HCT116 (cell line): ENCODE measurements around the gene SURF6. TPM values are rescaled to one million over a fixed set of nuclear protein-coding genes. Genes with fewer than 3 reads are reported as not detected.

Source experiments
- ATAC-seq: fragments of 200-7000 bp; cut with Tn5 transposase; 2 replicates; pipeline ENCODE4 v1.9.1; 2020; ENCODE audit warnings: mild to moderate bottlenecking, moderate library complexity
- BruUV-seq: library from RNA; stranded (reverse); fragments of 400-500 nt; replicated peaks from 2 replicates; lab custom pipeline; 2021; lab: Mats Ljungman, UMichigan
- CTCF ChIA-PET: fragments of 300-600 bp; sonication (Branson Sonifier 250); formaldehyde crosslinking; loops from one replicate; lab custom pipeline; 2021; ENCODE audit warnings: antibody characterized with exemption; lab: Charles Lee
- POLR2A ChIA-PET: fragments of 300-600, 350-600 bp; sonication (Branson Sonifier 250); formaldehyde crosslinking; loops from one replicate; lab custom pipeline; 2021; ENCODE audit warnings: antibody characterized with exemption; lab: Charles Lee
- RAD21 ChIA-PET, 2 experiments: fragments of 300-600 bp; sonication (Branson Sonifier 250); formaldehyde crosslinking; loops; one replicate each; lab custom pipeline; 2023; ENCODE audit warnings: low total read pairs in 2 of 2; ENCODE audit not compliant: uncharacterized antibody in 2 of 2, unreplicated experiment in 2 of 2, low non-redundant PET in 1 of 2; lab: Charles Lee
- DNase-seq: peaks from one replicate; pipeline ENCODE4 v3.0.0-alpha.2; 2010; ENCODE audit warnings: low read depth, low spot score
- H2AFZ ChIP-seq: fragments of 200-600 bp; shearing (Covaris generic), sonication (generic); 2 replicates; pipeline ENCODE4 v1.6.1; 2017; ENCODE audit warnings: low read depth, mixed run types, mixed read lengths, antibody characterized with exemption, low read length; ENCODE audit not compliant: poor library complexity, severe bottlenecking
- H3K27ac ChIP-seq: 2 replicates; pipeline ENCODE4 v1.5.1; 2012; ENCODE audit warnings: low read depth, low read length
- H3K27me3 ChIP-seq: fragments of 200-600 bp; sonication (generic); 2 replicates; pipeline ENCODE4 v1.6.1; 2016; ENCODE audit warnings: mixed run types, low read length, mixed read lengths; ENCODE audit not compliant: insufficient read depth
- H3K36me3 ChIP-seq, 2 experiments: fragments of 200-500 bp in 1 of 2; fragments of 200-600 bp in 1 of 2; sonication (Bioruptor generic) in 1 of 2; sonication (generic) in 1 of 2; 2 replicates each; pipeline versions ENCODE4 v1.5.1 to v1.6.1; 2014 to 2016; ENCODE audit warnings: low read length in 2 of 2, inconsistent platforms in 1 of 2, mixed read lengths in 1 of 2, mixed run types in 1 of 2; ENCODE audit not compliant: insufficient read depth in 2 of 2, control insufficient read depth in 1 of 2
- H3K4me1 ChIP-seq, 2 experiments: fragments of 200-600 bp in 1 of 2; sonication (generic) in 1 of 2; 2 replicates each; pipeline versions ENCODE4 v1.5.1 to v1.6.1; 2012 to 2017; ENCODE audit warnings: low read length in 2 of 2, inconsistent platforms in 1 of 2, mild to moderate bottlenecking in 1 of 2, mixed read lengths in 1 of 2, mixed run types in 1 of 2, moderate library complexity in 1 of 2; ENCODE audit not compliant: insufficient read depth in 2 of 2, control insufficient read depth in 1 of 2
- H3K4me2 ChIP-seq: fragments of 200-600 bp; sonication (generic); 2 replicates; pipeline ENCODE4 v1.6.1; 2017; ENCODE audit warnings: mixed run types, low read length, mixed read lengths
- H3K4me3 ChIP-seq, 2 experiments: fragments of 200-600 bp in 1 of 2; sonication (generic) in 1 of 2; replicated peaks in 1 of 2; 2 replicates each; pipeline ENCODE4 v1.5.1; 2011 to 2016; ENCODE audit warnings: low read length in 2 of 2, control low read depth in 1 of 2, low read depth in 1 of 2, mild to moderate bottlenecking in 1 of 2, mixed read lengths in 1 of 2, mixed run types in 1 of 2
- H3K79me2 ChIP-seq: fragments of 200-600 bp; sonication (generic); 2 replicates; pipeline ENCODE4 v1.6.1; 2017; ENCODE audit warnings: mild to moderate bottlenecking, mixed run types, low read length, moderate library complexity, mixed read lengths; ENCODE audit not compliant: insufficient read depth
- H3K9ac ChIP-seq: fragments of 200-600 bp; sonication (generic); 2 replicates; pipeline ENCODE4 v1.6.1; 2016; ENCODE audit warnings: low read length, mixed read lengths
- H3K9me2 ChIP-seq: fragments of 200-600 bp; sonication (generic), shearing (Covaris generic); 2 replicates; pipeline ENCODE4 v1.6.1; 2017; ENCODE audit warnings: mixed run types, mild to moderate bottlenecking, moderate library complexity; ENCODE audit not compliant: insufficient read depth
- H3K9me3 ChIP-seq, 2 experiments: fragments of 200-500 bp in 1 of 2; fragments of 200-600 bp in 1 of 2; sonication (Bioruptor generic) in 1 of 2; sonication (generic) in 1 of 2; 2 replicates each; pipeline ENCODE4 v1.6.1; 2014 to 2017; ENCODE audit warnings: low read length in 2 of 2, mixed read lengths in 2 of 2, inconsistent platforms in 1 of 2, low read depth in 1 of 2, mild to moderate bottlenecking in 1 of 2, mixed run types in 1 of 2, moderate library complexity in 1 of 2; ENCODE audit not compliant: control insufficient read depth in 1 of 2, insufficient read depth in 1 of 2
- H4K20me1 ChIP-seq: fragments of 200-600 bp; sonication (generic), shearing (Covaris generic); 2 replicates; pipeline ENCODE4 v1.6.1; 2017; ENCODE audit warnings: mixed run types, mild to moderate bottlenecking, moderate library complexity; ENCODE audit not compliant: insufficient read depth
- CBX3 ChIP-seq: IDR thresholded peaks from 2 replicates; pipeline ENCODE4 v1.6.1; 2012; ENCODE audit warnings: low read depth
- CEBPB ChIP-seq: IDR thresholded peaks from 2 replicates; pipeline ENCODE4 v1.6.1; 2012; ENCODE audit warnings: low read depth
- CTCF ChIP-seq, 3 experiments: fragments of 200-600 bp in 1 of 3; sonication (generic) in 1 of 3; IDR thresholded peaks in 2 of 3; conservative IDR thresholded peaks in 1 of 3; 2 replicates each; pipeline ENCODE4 v1.5.1; 2012 to 2017; ENCODE audit warnings: low read depth in 2 of 3, low read length in 2 of 3, antibody characterized with exemption in 1 of 3, borderline replicate concordance in 1 of 3, control low read depth in 1 of 3, mild to moderate bottlenecking in 1 of 3, mixed read lengths in 1 of 3, mixed run types in 1 of 3, moderate library complexity in 1 of 3; ENCODE audit not compliant: insufficient read depth in 1 of 3
- EGR1 ChIP-seq: IDR thresholded peaks from 2 replicates; pipeline ENCODE4 v1.6.1; 2012; ENCODE audit warnings: low read depth
- ELF1 ChIP-seq: IDR thresholded peaks from 2 replicates; pipeline ENCODE4 v1.6.1; 2012; ENCODE audit warnings: low read depth, borderline replicate concordance
- EZH2 ChIP-seq: fragments of 200-600 bp; sonication (generic); IDR thresholded peaks from 2 replicates; pipeline ENCODE4 v1.6.1; 2017; ENCODE audit warnings: antibody characterized with exemption, mixed run types
- EZH2phosphoT487 ChIP-seq: fragments of 200-600 bp; IDR thresholded peaks from 2 replicates; pipeline ENCODE4 v1.6.1; 2018; ENCODE audit warnings: antibody characterized with exemption, borderline replicate concordance
- JUND ChIP-seq: IDR thresholded peaks from 2 replicates; pipeline ENCODE4 v1.6.1; 2012
- MAX ChIP-seq: IDR thresholded peaks from 2 replicates; pipeline ENCODE4 v1.6.1; 2012
- POLR2AphosphoS5 ChIP-seq: IDR thresholded peaks from 2 replicates; pipeline ENCODE4 v1.6.1; 2011; ENCODE audit warnings: mild to moderate bottlenecking, low read depth, low read length, moderate library complexity
- RAD21 ChIP-seq: IDR thresholded peaks from 2 replicates; pipeline ENCODE4 v1.6.1; 2012; ENCODE audit warnings: low read depth, mild to moderate bottlenecking
- REST ChIP-seq: IDR thresholded peaks from 2 replicates; pipeline ENCODE4 v1.6.1; 2012; ENCODE audit warnings: low read depth
- SIN3A ChIP-seq: IDR thresholded peaks from 2 replicates; pipeline ENCODE4 v1.6.1; 2012; ENCODE audit warnings: low read depth
- SP1 ChIP-seq: IDR thresholded peaks from 2 replicates; pipeline ENCODE4 v1.6.1; 2012; ENCODE audit warnings: low read depth
- SRF ChIP-seq: IDR thresholded peaks from 2 replicates; pipeline ENCODE4 v1.6.1; 2012; ENCODE audit warnings: low read depth
- TCF7L2 ChIP-seq: IDR thresholded peaks from 2 replicates; pipeline ENCODE4 v1.7.0; 2011; ENCODE audit warnings: borderline replicate concordance, inconsistent platforms; ENCODE audit not compliant: insufficient read depth, insufficient read length; ENCODE audit errors: extremely low read depth
- YY1 ChIP-seq: IDR thresholded peaks from 2 replicates; pipeline ENCODE4 v1.6.1; 2011; ENCODE audit warnings: low read length, low read depth, moderate library complexity, mild to moderate bottlenecking; ENCODE audit not compliant: insufficient replicate concordance; ENCODE audit errors: extremely low read depth
- ZFX ChIP-seq: fragments of 450-650 bp; IDR thresholded peaks from 2 replicates; pipeline ENCODE4 v1.6.1; 2017
- ZNF274 ChIP-seq: fragments of 200-500 bp; sonication (Bioruptor generic); IDR thresholded peaks from 2 replicates; pipeline ENCODE4 v1.6.1; 2014; ENCODE audit warnings: mild to moderate bottlenecking, low read depth, low read length, inconsistent platforms
- intact Hi-C: fragments of 100-400 bp; cut with micrococcal nuclease; formaldehyde crosslinking; loops from 2 replicates; pipeline ENCODE4 v1.10.0; 2022
- total RNA-seq: library from RNA; stranded (reverse); gene quantifications from one replicate; pipeline ENCODE4 v1.2.1, GENCODE V29; 2021; ENCODE audit not compliant: unreplicated experiment

SURF6 gene
- total RNA-seq, 1 experiment from 2014 or later = 30.1 TPM

GRCh38 chr9:133340256-133340655 lies 4.3 kb upstream of the SURF6 start:
- no TSS peak for BruUV-seq
- Histone ChIP-seq H4K20me1 (no peaks in the 10 kb centered on the region), H3K27me3 (no peaks in the 10 kb centered on the region), H3K27ac (no peak overlapping the region), H3K79me2 (peaks cover 9% of the 10 kb centered on the region), H3K4me3 (no peak overlapping the region), H3K9ac (no peak overlapping the region), H3K4me1 (peaks cover 3 to 11% of the 10 kb centered on the region in 2 experiments; a peak in 2 of 4 replicates), H3K36me3 (peaks cover 32 to 39% of the 10 kb centered on the region in 2 experiments), H3K4me2 (no peak overlapping the region), H3K9me2 (no peaks in the 10 kb centered on the region), H3K9me3 (no peaks in the 10 kb centered on the region), H2AFZ (no peak overlapping the region)
- ChIA-PET CTCF (interaction anchor here (0.6 to 1.5 kb wide), 2 partner anchors 37 to 154 kb away, joined by 3 read pairs; no protein-coding TSS in a partner anchor), POLR2A (interaction anchor here (1.2 to 1.3 kb wide), 2 partner anchors 8 to 10 kb away, joined by 4 to 8 read pairs; partner anchors contain the start of genes MED22 and RPL7A), RAD21 (no interaction called here)
- TF ChIP-seq YY1 = no peak
- TF ChIP-seq EZH2phosphoT487 = no peak
- no peak for TF ChIP-seq CBX3
- TF ChIP-seq ZNF274 = no peak
- TF ChIP-seq RAD21 = no peak
- no peak for TF ChIP-seq ELF1
- TF ChIP-seq SIN3A = no peak
- TF ChIP-seq SP1 = no peak
- no peak for TF ChIP-seq POLR2AphosphoS5
- no peak for TF ChIP-seq SRF
- TF ChIP-seq CEBPB = no peak
- TF ChIP-seq JUND = no peak
- no peak for TF ChIP-seq REST
- no peak for TF ChIP-seq EZH2
- no peak for TF ChIP-seq TCF7L2
- TF ChIP-seq EGR1 = no peak
- no peak for TF ChIP-seq MAX
- no peak for TF ChIP-seq CTCF (IDR thresholded peaks at IDR 0.05 in 2 of 3, conservative IDR thresholded peaks at IDR 0.05 in 1 of 3; ENCODE audit: borderline replicate concordance in 1 of 3, insufficient read depth in 1 of 3, low read depth in 2 of 3, low read length in 2 of 3)
- no peak for TF ChIP-seq ZFX
- DNase-seq (no peak), ATAC-seq (no peak)
- intact Hi-C loops = no loop called here
